GM19328 (cell line): ENCODE measurements around the gene ABCA4.

Experiments
- ATAC-seq: cut with Tn5 transposase; IDR thresholded peaks from one replicate; pipeline ENCODE4 v1.9.1; 2021; ENCODE audit warnings: mild to moderate bottlenecking, moderate library complexity; ENCODE audit not compliant: unreplicated experiment

ABCA4 gene

GRCh38 chr1:94105581-94105952 lies 15.4 kb downstream of the ABCA4 start:
- ATAC-seq = no peak

- ATAC-seq = no peak
These were observed 16.0 kb downstream of the ABCA4 start for GRCh38 chr1:94104776-94105580.

- ATAC-seq = no peak
These were observed 16.7 kb downstream of the ABCA4 start for GRCh38 chr1:94104127-94104684.

GRCh38 chr1:94103608-94104007 lies 17.3 kb downstream of the ABCA4 start:
- ATAC-seq = no peak

- no peak for ATAC-seq
These were observed 19.1 kb downstream of the ABCA4 start for GRCh38 chr1:94101613-94102525.

GRCh38 chr1:94100785-94101612 lies 19.9 kb downstream of the ABCA4 start:
- no peak for ATAC-seq

GRCh38 chr1:94100129-94100784 lies 20.7 kb downstream of the ABCA4 start:
- ATAC-seq = no peak

GRCh38 chr1:94099303-94099702 lies 21.6 kb downstream of the ABCA4 start:
- no peak for ATAC-seq

GRCh38 chr1:94098585-94099111 lies 22.3 kb downstream of the ABCA4 start:
- no peak for ATAC-seq

GRCh38 chr1:94096797-94097549 lies 24.0 kb downstream of the ABCA4 start:
- no peak for ATAC-seq

- no peak for ATAC-seq
These were observed 25.0 kb downstream of the ABCA4 start for GRCh38 chr1:94095744-94096469.

- ATAC-seq = no peak
These were observed 25.8 kb downstream of the ABCA4 start for GRCh38 chr1:94095112-94095637.

- ATAC-seq = no peak
These were observed 26.4 kb downstream of the ABCA4 start for GRCh38 chr1:94094469-94095111.

GRCh38 chr1:94093996-94094395 lies 27.0 kb downstream of the ABCA4 start:
- ATAC-seq = no peak

GRCh38 chr1:94093396-94093795 lies 27.6 kb downstream of the ABCA4 start:
- no peak for ATAC-seq

GRCh38 chr1:94092210-94092613 lies 28.7 kb downstream of the ABCA4 start:
- no peak for ATAC-seq

- ATAC-seq = no peak
These were observed 30.2 kb downstream of the ABCA4 start for GRCh38 chr1:94090761-94091160.

GRCh38 chr1:94087193-94087592 lies 33.8 kb downstream of the ABCA4 start:
- ATAC-seq = no peak
